Tibial nerve (tissue), 4 donors: Measurements from ENCODE around the gene ALPL. TPM values are rescaled to one million over a fixed set of nuclear protein-coding genes. Genes with fewer than 3 reads are reported as not detected.
A peak's percentile ranks its signal among the peaks of the same experiment; 100 is the strongest.

Source experiments
- DNase-seq, 2 donors: peaks; one replicate each; pipeline ENCODE4 v3.0.0-alpha.2; 2019; ENCODE audit warnings: low spot score in 2 of 2
- H3K27ac ChIP-seq, 4 donors: fragments of 200-600 bp; sonication (generic) in 3 of 4; one replicate each; pipeline ENCODE4 v1.5.1; 2017 to 2019; ENCODE audit warnings: mild to moderate bottlenecking in 1 of 4
- H3K27me3 ChIP-seq, 2 donors: fragments of 200-600 bp; sonication (generic) in 1 of 2; one replicate each; pipeline versions ENCODE4 v1.5.1 to v1.6.0; 2017 to 2019
- H3K36me3 ChIP-seq, 3 donors: fragments of 200-600 bp; sonication (generic); one replicate each; pipeline ENCODE4 v1.5.1; 2018 to 2019
- H3K4me1 ChIP-seq, 4 donors: fragments of 200-600 bp; sonication (generic) in 3 of 4; one replicate each; pipeline ENCODE4 v1.5.1; 2017 to 2019
- H3K4me3 ChIP-seq, 4 donors: fragments of 200-600 bp; sonication (generic) in 3 of 4; one replicate each; pipeline ENCODE4 v1.5.1; 2017 to 2019; ENCODE audit warnings: mild to moderate bottlenecking in 1 of 4, moderate library complexity in 1 of 4
- H3K9me3 ChIP-seq, 4 donors: fragments of 200-600 bp; sonication (generic) in 3 of 4; one replicate each; pipeline ENCODE4 v1.5.1; 2017 to 2019
- CTCF ChIP-seq, 5 experiments: fragments of 200-600 bp in 3 of 5; fragments of 450-650 bp in 2 of 5; sonication (generic) in 3 of 5; IDR thresholded peaks; one replicate each; pipeline ENCODE4 v1.5.1; 2016 to 2019; ENCODE audit warnings: antibody characterized with exemption in 5 of 5, mild to moderate bottlenecking in 3 of 5, moderate library complexity in 2 of 5
- EP300 ChIP-seq, 2 donors: sonication (generic); formaldehyde crosslinking; IDR thresholded peaks; one replicate each; pipeline ENCODE4 v1.6.1; 2017; ENCODE audit warnings: antibody characterized with exemption in 2 of 2, mild to moderate bottlenecking in 1 of 2
- POLR2A ChIP-seq, 2 donors: fragments of 450-650 bp; IDR thresholded peaks; one replicate each; pipeline ENCODE4 v1.6.1; 2017; ENCODE audit warnings: antibody characterized with exemption in 2 of 2, mild to moderate bottlenecking in 2 of 2, moderate library complexity in 2 of 2
- WGBS, 2 donors: methylation state at CpG; one replicate each; pipeline ENCODE4 v1.1.5; 2018; 5-methylcytosine and 5-hydroxymethylcytosine counted together
- total RNA-seq, 4 donors: library from RNA; depleted of rRNA; stranded (reverse); fragments of >200 nt; gene quantifications; one replicate each; pipeline ENCODE4 v1.1.0, GENCODE V29; 2016

Gene ALPL
- total RNA-seq, 4 donors from 2014 or later: 3.9 to 19.2 (median 7.5) TPM

- Histone ChIP-seq H3K4me1 (peaks cover 0 to 10% (median 0%) of the 10 kb centered on the region in 4 donors), H3K36me3 (peaks cover 0 to 40% (median 0%) of the 10 kb centered on the region in 3 donors), H3K27me3 (no peaks in the 10 kb centered on the region), H3K27ac (peak overlapping the region in 1 of 4 donors; percentile 11), H3K4me3 (no peak overlapping the region), H3K9me3 (no peaks in the 10 kb centered on the region)
- 79% methylated on average over 31 to 38 of the region's 39 CpGs for WGBS, 2 donors
- TF ChIP-seq POLR2A (IDR thresholded peaks at IDR 0.05) (no peak), CTCF (IDR thresholded peaks at IDR 0.05) (no peak), EP300 (IDR thresholded peaks at IDR 0.05) (no peak)
- DNase-seq: no peak
Observed at GRCh38 chr1:21603177-21604138, 94.2 kb downstream of the ALPL start.

- Histone ChIP-seq H3K9me3 (no peaks in the 10 kb centered on the region), H3K36me3 (peaks cover 0 to 31% (median 0%) of the 10 kb centered on the region in 3 donors), H3K4me3 (no peak overlapping the region), H3K4me1 (peaks cover 0 to 10% (median 0%) of the 10 kb centered on the region in 4 donors), H3K27ac (peak overlapping the region in 1 of 4 donors; percentile 11), H3K27me3 (no peaks in the 10 kb centered on the region)
- 80 to 86% methylated on average over 12 of the region's 12 CpGs for WGBS, 2 donors
- no peak for TF ChIP-seq CTCF (IDR thresholded peaks at IDR 0.05)
- no peak for TF ChIP-seq POLR2A (IDR thresholded peaks at IDR 0.05)
- no peak for TF ChIP-seq EP300 (IDR thresholded peaks at IDR 0.05)
- no peak for DNase-seq
Observed at GRCh38 chr1:21604208-21604957, 95.2 kb downstream of the ALPL start.

GRCh38 chr1:21605012-21605715 is 95.9 kb downstream of the ALPL start:
- Histone ChIP-seq H3K9me3 (no peaks in the 10 kb centered on the region), H3K36me3 (peaks cover 0 to 35% (median 0%) of the 10 kb centered on the region in 3 donors), H3K4me1 (peaks cover 0 to 10% (median 0%) of the 10 kb centered on the region in 4 donors), H3K27ac (no peak overlapping the region), H3K27me3 (no peaks in the 10 kb centered on the region), H3K4me3 (no peak overlapping the region)
- TF ChIP-seq CTCF (IDR thresholded peaks at IDR 0.05) (no peak), EP300 (IDR thresholded peaks at IDR 0.05) (no peak), POLR2A (IDR thresholded peaks at IDR 0.05) (no peak)
- no peak for DNase-seq
- 80 to 82% methylated on average over 2 to 7 of the region's 7 CpGs for WGBS, 2 donors

GRCh38 chr1:21605964-21606705 is 96.9 kb downstream of the ALPL start:
- H3K36me3 ChIP-seq: peaks cover 0 to 42% (median 0%) of the 10 kb centered on the region in 3 donors
- H3K4me3 ChIP-seq: no peak overlapping the region
- H3K27me3 ChIP-seq: no peaks in the 10 kb centered on the region
- no peaks in the 10 kb centered on the region for H3K9me3 ChIP-seq
- peaks cover 0 to 10% (median 0%) of the 10 kb centered on the region in 4 donors for H3K4me1 ChIP-seq
- no peak for DNase-seq
- no peak for TF ChIP-seq POLR2A (IDR thresholded peaks at IDR 0.05)
- TF ChIP-seq CTCF (IDR thresholded peaks at IDR 0.05): no peak
- no peak for TF ChIP-seq EP300 (IDR thresholded peaks at IDR 0.05)
- WGBS, 2 donors: 87 to 92% methylated on average over 5 to 14 of the region's 15 CpGs
- H3K27ac ChIP-seq: no peak overlapping the region
